Coronary artery (tissue), 2 donors: ENCODE measurements around the gene RIPK4.

Source experiments
- DNase-seq: peaks from one replicate; pipeline ENCODE4 v3.0.0-alpha.2; 2017; ENCODE audit warnings: low spot score
- H3K27ac ChIP-seq, 2 donors: fragments of 200-600 bp; sonication (generic); one replicate each; pipeline ENCODE4 v1.5.1; 2016 to 2019
- H3K4me3 ChIP-seq: fragments of 200-600 bp; sonication (generic); 2 replicates; pipeline ENCODE4 v1.5.1; 2016; ENCODE audit warnings: mild to moderate bottlenecking, moderate library complexity
- TF ChIP-seq, protein P1 (sequence below): fragments of 200-600 bp; sonication (generic); IDR thresholded peaks from one replicate; pipeline ENCODE4 v1.5.1; 2019; ENCODE audit warnings: antibody characterized with exemption

Gene RIPK4

DNA sequence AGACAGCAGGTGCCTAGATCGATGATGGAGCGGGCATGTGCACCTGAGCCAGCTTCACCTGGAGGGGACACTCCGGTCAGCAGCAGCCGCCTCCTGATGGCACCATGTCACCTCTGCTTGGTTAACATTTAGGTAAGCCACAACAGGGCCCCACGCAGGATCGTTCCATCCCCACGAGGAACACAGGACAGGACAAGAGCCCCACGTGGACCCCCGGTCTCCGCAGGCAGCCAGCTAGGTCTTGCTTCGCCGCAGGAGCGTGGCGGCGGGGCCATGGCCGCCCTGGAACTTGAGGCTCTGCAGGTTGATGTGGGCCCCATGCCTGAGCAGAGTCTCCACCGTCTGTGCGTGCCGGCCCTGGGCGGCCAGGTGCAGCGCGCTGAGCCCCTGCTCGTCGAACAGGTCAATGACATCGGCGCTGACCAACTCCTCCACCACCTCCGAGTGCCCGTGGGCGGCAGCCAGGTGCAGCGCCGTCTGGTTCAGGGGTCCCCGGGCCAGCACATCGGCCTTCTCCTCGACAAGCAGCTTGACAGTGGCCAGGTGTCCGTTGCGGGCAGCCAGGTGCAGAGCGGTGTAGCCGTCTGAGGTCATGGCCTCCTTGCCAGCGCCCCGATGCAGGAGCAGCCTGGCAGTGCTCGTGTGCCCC lies 26.1 kb downstream of the RIPK4 start:
- no peak overlapping the region for H3K4me3 ChIP-seq
- DNase-seq = no peak
- TF ChIP-seq, protein P1, sequence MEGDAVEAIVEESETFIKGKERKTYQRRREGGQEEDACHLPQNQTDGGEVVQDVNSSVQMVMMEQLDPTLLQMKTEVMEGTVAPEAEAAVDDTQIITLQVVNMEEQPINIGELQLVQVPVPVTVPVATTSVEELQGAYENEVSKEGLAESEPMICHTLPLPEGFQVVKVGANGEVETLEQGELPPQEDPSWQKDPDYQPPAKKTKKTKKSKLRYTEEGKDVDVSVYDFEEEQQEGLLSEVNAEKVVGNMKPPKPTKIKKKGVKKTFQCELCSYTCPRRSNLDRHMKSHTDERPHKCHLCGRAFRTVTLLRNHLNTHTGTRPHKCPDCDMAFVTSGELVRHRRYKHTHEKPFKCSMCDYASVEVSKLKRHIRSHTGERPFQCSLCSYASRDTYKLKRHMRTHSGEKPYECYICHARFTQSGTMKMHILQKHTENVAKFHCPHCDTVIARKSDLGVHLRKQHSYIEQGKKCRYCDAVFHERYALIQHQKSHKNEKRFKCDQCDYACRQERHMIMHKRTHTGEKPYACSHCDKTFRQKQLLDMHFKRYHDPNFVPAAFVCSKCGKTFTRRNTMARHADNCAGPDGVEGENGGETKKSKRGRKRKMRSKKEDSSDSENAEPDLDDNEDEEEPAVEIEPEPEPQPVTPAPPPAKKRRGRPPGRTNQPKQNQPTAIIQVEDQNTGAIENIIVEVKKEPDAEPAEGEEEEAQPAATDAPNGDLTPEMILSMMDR = no peak
- H3K27ac ChIP-seq = no peak overlapping the region

DNA sequence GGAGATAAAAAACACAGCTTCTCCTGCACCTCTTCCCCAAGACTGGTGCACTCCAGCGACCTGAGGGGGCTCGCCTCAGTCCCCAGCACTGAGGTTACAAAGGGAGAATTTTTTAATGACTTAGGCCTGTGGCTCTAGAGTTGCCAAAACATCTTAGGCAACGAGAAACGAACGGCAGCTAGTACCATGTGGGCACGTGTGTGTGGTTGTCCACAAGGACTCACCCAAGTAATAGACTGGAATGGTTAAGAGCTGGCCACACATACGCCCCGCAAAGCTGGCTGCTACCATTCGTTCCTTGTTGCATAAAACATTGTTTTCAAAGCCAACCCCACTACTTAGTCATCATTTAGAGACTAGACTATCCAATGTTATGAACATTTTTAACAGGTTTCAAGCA lies 26.9 kb downstream of the RIPK4 start:
- TF ChIP-seq, protein P1 = no peak
- no peak for DNase-seq
- H3K4me3 ChIP-seq = no peak overlapping the region
- H3K27ac ChIP-seq = no peak overlapping the region

DNA sequence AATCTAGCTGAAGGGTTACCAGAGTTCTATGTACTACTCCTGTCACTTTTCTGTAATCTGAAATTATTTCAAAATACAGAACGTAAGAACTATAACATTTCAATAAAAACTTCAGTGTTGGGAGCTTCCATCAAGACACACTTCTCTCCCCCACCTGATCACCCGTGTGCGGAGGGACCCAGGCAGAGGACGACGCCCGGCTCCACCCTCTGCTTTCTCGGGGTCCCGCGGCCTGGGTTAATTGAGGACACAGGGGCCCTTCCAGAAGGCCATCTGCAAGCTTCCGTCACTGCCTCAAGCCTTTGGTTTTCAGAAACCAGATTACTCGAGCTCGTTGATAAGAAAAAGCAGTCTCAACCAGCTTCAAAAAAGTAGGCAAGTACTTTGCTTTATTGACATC lies 27.8 kb downstream of the RIPK4 start:
- DNase-seq = no peak
- TF ChIP-seq, protein P1 = no peak
- no peak overlapping the region for H3K4me3 ChIP-seq
- no peak overlapping the region for H3K27ac ChIP-seq

DNA sequence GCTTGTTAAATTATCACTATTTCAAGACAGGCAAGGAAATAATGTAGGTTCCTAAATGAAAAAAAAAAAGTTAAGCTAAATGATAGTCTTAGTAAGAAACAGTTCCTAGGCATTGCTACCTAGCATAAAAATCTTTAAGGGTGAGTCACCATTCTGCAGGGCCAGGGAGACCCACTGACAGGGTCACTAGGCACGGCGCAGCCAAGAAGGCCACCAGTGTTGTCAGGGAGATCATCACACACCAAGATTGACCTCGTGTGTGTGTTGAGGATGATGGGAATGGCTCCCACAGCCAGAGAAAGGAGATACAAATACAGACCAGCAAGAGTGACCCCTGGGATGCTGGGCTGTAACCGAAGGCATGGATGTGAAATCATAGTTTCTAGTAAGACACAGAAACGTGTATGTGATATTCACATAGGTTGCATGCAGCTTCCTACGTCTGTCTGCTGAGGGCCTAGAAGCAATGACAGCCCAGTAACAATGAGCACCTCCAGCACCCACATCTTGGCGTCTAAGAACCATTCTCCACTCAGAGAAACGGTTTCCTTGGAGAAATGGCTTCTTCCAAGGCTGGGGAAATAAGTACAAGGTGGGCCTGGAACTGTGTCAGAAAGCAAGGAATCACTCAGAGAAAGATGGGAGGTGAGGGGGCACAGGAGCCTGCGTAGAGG lies 29.1 kb downstream of the RIPK4 start:
- no peak for DNase-seq
- TF ChIP-seq, protein P1 = no peak
- Histone ChIP-seq H3K27ac (no peak overlapping the region), H3K4me3 (no peak overlapping the region)

DNA sequence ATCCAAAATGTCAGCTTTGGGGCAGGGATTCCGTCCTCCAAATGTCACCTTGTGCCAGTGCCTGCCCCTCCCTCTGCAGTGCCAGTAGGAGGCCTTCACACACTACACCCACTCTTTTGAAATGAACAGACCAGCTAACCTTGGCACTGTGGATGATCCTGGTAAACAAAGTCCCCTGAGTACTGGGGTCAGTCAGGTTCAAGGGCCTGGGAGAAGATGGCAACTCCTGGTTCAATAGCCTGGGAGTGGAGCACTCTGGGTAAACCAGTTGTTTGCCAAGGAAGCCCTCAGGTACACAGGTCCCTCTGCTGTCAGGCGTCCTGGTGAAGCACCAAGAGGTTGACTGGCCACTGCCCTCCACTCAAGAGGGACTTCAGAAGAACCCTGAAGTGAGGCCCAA lies 30.4 kb downstream of the RIPK4 start:
- no peak for DNase-seq
- TF ChIP-seq, protein P1 = no peak
- Histone ChIP-seq H3K27ac (no peak overlapping the region), H3K4me3 (no peak overlapping the region)

DNA sequence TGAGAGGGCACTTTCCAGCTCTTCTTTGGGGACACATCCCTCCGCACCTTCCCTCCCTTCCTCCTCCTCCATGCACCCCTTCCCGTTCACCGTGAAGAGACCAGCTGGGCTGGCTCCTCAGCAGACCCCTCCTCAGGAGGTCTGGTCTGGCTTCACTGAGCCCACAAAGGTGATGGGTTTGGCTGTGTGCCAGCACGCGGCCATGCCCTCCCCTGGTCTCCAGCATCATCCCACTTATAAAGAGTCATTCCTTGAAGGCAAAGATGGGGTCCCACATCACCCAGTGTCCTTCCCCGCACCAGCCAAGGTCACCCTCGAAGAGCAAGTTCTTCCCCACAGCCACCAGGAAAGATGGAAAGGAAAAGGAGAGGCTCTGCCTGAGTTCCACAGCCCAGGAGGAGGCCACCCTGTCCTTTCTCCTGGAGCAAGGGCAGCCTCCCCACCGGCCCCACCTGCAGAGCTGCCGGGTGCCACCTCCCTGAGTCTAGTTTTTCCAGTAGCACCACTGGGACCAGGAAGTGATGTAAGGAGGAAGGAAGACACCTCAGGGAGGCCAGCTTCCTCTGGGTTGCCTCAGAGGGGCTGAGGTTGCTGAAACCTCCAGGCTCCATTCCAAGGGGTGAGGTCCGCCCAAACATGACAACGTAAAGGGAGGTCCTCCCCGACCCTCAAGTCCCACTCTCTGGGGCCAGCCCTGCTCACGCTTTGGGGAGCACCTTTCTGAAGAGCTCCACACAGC lies 32.7 kb downstream of the RIPK4 start:
- H3K4me3 ChIP-seq = no peak overlapping the region
- no peak for DNase-seq
- TF ChIP-seq, protein P1 = no peak
- no peak overlapping the region for H3K27ac ChIP-seq
